Activated CD4-positive, alpha-beta T cell treated with anti-CD3 and anti-CD28 coated beads, Interleukin-2, amount 10 ng/mL, durations not matched to agents 24 days and 14 days (primary cell): Measurements from ENCODE around the gene PLCB1. TPM values are rescaled to one million over a fixed set of nuclear protein-coding genes. Genes with fewer than 3 reads are reported as not detected.
A peak's percentile ranks its signal among the peaks of the same experiment; 100 is the strongest.

ENCODE experiments used
- DNase-seq: peaks from one replicate; pipeline ENCODE4 v3.0.0; 2022
- H3K27ac Mint-ChIP-seq: one replicate; pipeline ENCODE4 v1.8.0; 2022; ENCODE audit warnings: mild to moderate bottlenecking, mixed read lengths
- H3K27me3 Mint-ChIP-seq: one replicate; pipeline ENCODE4 v1.8.0; 2022; ENCODE audit warnings: mixed read lengths
- H3K36me3 Mint-ChIP-seq: one replicate; pipeline ENCODE4 v1.8.0; 2022; ENCODE audit warnings: low read depth, mild to moderate bottlenecking, mixed read lengths
- H3K4me1 Mint-ChIP-seq: one replicate; pipeline ENCODE4 v1.8.0; 2021; ENCODE audit warnings: mixed read lengths
- H3K4me3 Mint-ChIP-seq: one replicate; pipeline ENCODE4 v1.8.0; 2022; ENCODE audit warnings: mild to moderate bottlenecking, moderate library complexity, mixed read lengths
- H3K9me3 Mint-ChIP-seq: one replicate; pipeline ENCODE4 v1.8.0; 2021; ENCODE audit warnings: mixed read lengths
- intact Hi-C: fragments of 100-400 bp; cut with micrococcal nuclease; formaldehyde crosslinking; loops from one replicate; pipeline ENCODE4 v1.15.1; 2023
- total RNA-seq: library from RNA; stranded (reverse); gene quantifications from 2 replicates; pipeline ENCODE4 v1.2.3, GENCODE V29; 2022

Gene PLCB1
- total RNA-seq, 1 donor from 2014 or later = 1.2 TPM

DNA sequence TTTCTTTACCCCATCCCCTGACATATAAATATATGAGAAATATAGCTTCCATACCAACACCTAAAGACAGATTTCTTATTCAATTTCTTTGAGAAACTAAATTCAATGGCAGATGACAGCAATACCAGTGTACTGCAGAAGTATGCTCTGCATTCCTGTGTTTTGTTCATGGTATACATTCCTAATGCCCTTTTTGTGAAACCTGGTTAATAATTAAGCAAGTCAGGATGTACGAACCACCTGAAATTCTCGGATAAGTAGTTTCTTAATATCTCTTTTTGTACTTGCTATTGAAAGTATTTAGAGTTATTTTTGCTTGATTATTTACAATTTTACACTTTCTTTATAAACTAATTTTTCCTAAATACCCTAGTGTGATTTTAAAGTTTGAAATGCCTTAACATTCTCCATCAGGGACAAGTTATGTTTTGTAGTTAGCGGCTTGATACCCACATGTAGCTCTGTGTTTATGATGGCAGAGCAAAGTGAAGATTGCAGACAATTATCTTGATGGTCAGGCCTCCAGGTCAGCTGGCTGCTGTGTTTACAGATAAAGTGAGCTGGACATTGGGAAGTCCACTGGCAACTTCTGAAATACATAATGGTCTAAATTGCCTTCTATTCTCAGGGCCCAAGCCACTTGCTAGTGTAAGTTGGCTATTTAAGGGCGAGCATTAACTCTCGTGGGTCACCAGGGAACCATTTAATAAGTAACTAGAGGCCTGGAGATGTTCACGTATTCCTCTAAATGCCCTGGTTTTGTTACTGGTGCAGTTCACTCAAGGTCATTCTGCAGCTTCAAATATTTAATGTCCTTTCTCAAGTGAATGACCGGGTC lies 58.2 kb downstream of the PLCB1 start:
- intact Hi-C loops = no loop called here
- no peak for DNase-seq
- Mint-ChIP-seq H3K36me3 (no peaks in the 10 kb centered on the region), H3K27ac (no peak overlapping the region), H3K9me3 (peaks cover 10% of the 10 kb centered on the region), H3K4me1 (no peaks in the 10 kb centered on the region), H3K27me3 (peaks cover 4% of the 10 kb centered on the region), H3K4me3 (no peak overlapping the region)

DNA sequence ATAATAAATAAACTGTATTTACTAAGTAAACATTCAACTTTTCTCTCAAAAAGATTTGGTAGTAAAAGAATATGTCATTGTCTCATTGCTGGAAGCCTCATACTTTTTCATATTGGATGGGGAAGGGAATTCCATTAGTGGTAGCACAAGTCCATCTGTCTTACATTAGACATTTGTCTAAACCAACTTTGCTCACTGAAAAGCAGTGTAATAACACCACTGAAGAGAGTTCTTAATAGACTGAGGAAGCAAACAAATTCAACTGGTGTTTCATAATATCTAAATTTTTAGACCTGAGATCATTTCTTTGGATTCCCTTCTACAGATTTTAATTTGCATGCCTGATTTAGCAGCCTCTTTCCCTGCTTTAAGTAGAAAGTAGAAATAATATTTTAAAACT lies 62.7 kb downstream of the PLCB1 start:
- H3K9me3 Mint-ChIP-seq = peaks cover 10% of the 10 kb centered on the region
- H3K27ac Mint-ChIP-seq = no peak overlapping the region
- H3K4me3 Mint-ChIP-seq = no peak overlapping the region
- H3K27me3 Mint-ChIP-seq = peaks cover 2% of the 10 kb centered on the region
- DNase-seq = no peak
- no peaks in the 10 kb centered on the region for H3K36me3 Mint-ChIP-seq
- no peaks in the 10 kb centered on the region for H3K4me1 Mint-ChIP-seq
- intact Hi-C loops = no loop called here

DNA sequence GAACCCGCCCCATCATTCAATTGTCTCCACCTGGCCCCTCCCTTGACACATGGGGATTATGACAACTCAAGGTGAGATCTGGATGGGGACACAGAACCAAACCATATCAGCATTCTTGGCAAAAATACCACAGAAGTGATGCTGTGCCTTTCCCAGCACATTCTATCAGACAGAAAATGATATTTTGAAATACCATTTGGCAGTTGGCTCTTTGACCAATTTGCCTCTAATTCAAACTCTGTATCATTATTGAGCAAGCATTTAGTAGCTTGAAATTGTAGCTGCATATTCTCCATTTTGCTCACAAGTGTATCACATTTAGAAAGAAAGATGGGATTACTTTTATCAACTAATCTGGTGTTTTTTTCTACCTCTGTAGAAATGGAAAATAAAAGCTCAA lies 64.0 kb downstream of the PLCB1 start:
- intact Hi-C loops = no loop called here
- Mint-ChIP-seq H3K4me1 (no peaks in the 10 kb centered on the region), H3K36me3 (no peaks in the 10 kb centered on the region), H3K9me3 (peaks cover 10% of the 10 kb centered on the region), H3K27me3 (peaks cover 2% of the 10 kb centered on the region), H3K4me3 (no peak overlapping the region), H3K27ac (no peak overlapping the region)
- DNase-seq = no peak

DNA sequence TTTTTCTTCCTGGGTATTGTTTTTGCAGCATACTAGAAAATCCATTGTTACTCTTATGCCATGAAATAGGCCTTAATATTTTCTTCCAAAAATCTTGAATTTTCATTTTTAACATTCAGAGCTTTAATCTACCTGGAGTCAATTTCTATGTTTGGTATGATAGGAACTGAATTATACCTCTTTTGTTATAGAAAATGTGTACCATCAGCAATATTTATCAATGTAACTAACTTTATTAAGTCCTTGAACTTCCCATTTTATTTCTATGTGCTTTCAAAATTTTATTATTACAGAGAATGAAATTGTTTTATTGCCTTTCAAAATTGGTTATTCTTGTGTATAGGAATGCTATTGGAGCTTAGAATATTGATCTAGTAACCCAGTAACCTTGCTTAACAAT lies 68.2 kb downstream of the PLCB1 start:
- Mint-ChIP-seq H3K4me1 (no peaks in the 10 kb centered on the region), H3K27ac (no peak overlapping the region), H3K27me3 (peaks cover 4% of the 10 kb centered on the region), H3K4me3 (no peak overlapping the region), H3K9me3 (peaks cover 5% of the 10 kb centered on the region), H3K36me3 (no peaks in the 10 kb centered on the region)
- DNase-seq = no peak
- intact Hi-C loops = no loop called here

DNA sequence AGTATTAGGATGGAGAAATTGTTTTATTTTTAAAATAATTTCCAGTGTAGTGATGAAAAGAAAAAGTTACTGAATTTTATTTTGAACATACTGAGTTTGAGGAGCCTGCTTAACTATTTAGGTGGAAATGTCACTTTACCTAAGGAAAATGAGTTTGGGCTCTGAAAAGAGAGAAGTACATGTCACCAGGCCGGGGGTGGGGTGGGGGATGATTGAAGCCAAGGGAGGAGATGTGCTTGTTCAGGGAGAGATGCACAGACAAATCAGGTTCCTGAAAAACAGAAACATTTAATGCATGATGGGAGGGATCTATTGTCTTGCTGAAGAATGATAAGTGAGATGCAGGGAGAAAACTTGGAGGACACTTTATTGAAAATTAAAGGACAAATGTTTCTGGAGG lies 71.3 kb downstream of the PLCB1 start:
- H3K4me1 Mint-ChIP-seq = no peaks in the 10 kb centered on the region
- intact Hi-C loops = no loop called here
- H3K36me3 Mint-ChIP-seq = no peaks in the 10 kb centered on the region
- H3K4me3 Mint-ChIP-seq = no peak overlapping the region
- no peak for DNase-seq
- no peaks in the 10 kb centered on the region for H3K9me3 Mint-ChIP-seq
- H3K27me3 Mint-ChIP-seq = peaks cover 11% of the 10 kb centered on the region
- H3K27ac Mint-ChIP-seq = no peak overlapping the region

DNA sequence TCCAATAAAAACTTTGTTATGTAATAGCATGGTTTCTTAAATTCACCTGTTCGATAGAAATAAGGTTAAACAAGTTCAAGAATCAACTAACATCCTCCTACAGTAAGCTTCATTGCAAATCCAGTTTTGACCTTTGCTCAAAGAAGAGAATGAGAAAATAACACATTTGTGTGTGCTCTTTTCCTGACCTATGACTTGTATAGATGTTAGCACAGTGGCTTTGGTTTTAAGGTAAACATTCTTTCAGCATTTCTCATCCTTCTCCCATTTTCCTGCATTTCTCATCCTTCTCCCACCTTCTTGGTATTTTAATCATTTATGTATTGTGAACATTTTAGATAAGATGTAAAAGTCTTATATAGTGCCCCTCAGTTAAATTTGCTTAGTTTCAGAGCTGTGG lies 73.9 kb downstream of the PLCB1 start:
- DNase-seq = no peak
- Mint-ChIP-seq H3K9me3 (no peaks in the 10 kb centered on the region), H3K27ac (no peak overlapping the region), H3K4me1 (peaks cover 4% of the 10 kb centered on the region), H3K36me3 (no peaks in the 10 kb centered on the region), H3K4me3 (no peak overlapping the region), H3K27me3 (peaks cover 9% of the 10 kb centered on the region)
- intact Hi-C loops = no loop called here

DNA sequence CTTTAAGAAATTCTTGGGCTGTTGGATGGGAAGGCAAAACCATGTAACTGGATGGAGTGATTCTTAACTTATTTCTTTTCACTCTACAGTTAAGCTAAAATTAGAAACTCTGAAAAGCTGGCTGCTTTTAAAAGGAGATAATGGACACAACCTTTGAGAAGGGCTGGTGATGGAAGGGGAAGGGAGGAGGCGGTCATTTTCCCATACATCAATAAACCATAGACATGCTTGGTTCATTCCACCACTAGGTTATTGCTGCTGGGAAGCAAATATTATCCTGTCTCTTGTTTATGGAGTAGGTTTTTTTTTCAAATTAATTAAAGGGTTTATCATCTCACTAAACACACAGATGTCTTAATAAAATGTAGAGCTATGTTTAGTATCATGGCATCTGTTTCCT lies 76.2 kb downstream of the PLCB1 start:
- H3K27me3 Mint-ChIP-seq = peaks cover 10% of the 10 kb centered on the region
- no peak for DNase-seq
- peaks cover 9% of the 10 kb centered on the region for H3K4me1 Mint-ChIP-seq
- H3K4me3 Mint-ChIP-seq = no peak overlapping the region
- no peak overlapping the region for H3K27ac Mint-ChIP-seq
- intact Hi-C loops = no loop called here
- no peaks in the 10 kb centered on the region for H3K36me3 Mint-ChIP-seq
- H3K9me3 Mint-ChIP-seq = no peaks in the 10 kb centered on the region

DNA sequence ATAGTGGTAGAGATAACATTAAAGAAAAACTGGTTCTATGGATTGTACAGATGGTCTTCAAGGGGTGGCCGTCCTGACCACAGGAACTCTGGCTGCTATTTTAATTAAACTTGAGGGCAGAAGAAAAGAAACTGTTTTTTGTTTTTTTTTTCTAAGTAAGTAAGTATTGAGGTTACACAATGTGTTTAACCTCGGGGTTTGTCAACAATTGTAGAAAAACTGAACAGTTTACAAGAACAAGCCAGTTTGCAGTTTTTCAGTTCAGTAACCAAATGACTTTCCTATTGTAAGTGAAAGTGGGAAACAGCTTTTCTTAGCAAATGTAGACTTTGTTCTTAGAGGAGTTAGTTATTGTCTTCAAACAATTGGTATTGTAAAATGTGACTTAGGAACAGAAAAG lies 77.0 kb downstream of the PLCB1 start:
- Mint-ChIP-seq H3K9me3 (no peaks in the 10 kb centered on the region), H3K36me3 (no peaks in the 10 kb centered on the region), H3K4me3 (no peak overlapping the region), H3K4me1 (peaks cover 18% of the 10 kb centered on the region), H3K27me3 (peaks cover 10% of the 10 kb centered on the region), H3K27ac (no peak overlapping the region)
- DNase-seq = no peak
- intact Hi-C loops = no loop called here

DNA sequence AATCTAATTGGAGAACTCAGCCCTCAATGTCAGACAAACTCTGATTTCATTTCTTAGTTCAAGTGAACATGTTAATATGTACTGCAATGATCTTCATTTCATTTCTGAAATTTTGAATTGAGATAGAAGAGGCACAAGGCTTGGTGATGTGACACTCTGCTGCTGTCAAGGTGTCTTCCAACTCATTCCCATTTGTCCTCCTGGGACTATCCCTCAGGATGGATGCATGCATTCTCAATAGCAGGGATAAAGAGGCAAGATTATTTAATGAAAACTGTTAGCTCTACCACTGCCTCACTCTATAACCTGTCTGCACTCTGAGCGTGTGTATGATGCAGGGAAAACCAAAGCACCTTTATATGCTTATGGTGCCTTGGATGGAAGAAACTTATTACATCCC lies 78.7 kb downstream of the PLCB1 start:
- Mint-ChIP-seq H3K27ac (no peak overlapping the region), H3K9me3 (no peaks in the 10 kb centered on the region), H3K36me3 (no peaks in the 10 kb centered on the region), H3K27me3 (peaks cover 6% of the 10 kb centered on the region), H3K4me3 (no peak overlapping the region), H3K4me1 (peaks cover 29% of the 10 kb centered on the region)
- DNase-seq = no peak
- intact Hi-C loops = loop anchor here (5.0 to 10.0 kb wide), 2 partner anchors 64 to 192 kb away; no protein-coding TSS in a partner anchor

DNA sequence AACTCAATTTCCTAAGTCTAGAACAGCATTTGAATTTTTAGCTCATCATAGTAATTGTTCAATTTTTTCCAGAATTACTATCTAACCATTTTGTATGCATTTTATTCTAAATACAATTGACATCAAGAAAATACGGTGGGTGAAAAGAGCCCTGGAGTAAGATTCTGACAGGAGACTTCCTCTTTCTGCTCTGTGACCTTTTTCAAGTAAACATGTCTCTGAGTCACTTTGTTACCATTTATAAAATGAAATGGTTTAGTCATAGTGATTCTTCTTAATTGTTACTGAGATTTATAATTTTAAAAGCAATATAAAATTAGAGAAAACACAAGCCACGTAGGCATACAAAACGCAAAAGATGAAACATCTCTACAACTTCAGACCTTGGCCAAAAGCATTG lies 80.2 kb downstream of the PLCB1 start:
- peaks cover 43% of the 10 kb centered on the region for H3K4me1 Mint-ChIP-seq

DNA sequence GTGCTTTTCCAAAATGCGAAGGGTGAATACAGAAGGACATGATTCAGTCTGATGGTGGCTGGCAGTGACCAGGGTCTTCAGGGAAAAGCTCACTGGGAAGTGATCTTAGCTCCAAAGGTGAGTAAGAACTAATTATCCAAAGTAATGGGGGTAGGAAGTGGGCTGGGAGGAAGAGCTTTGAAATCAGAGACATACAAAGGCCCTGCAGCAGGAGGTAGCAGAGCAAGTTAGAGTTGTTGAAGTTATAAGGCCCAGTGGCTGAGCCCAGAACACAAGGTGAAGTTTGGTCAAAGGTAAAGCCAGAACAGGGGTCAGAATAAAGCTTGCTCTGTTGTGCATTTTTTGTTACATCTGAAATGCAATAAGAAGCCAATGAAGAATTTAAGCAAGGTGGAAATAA lies 81.2 kb downstream of the PLCB1 start:
- Mint-ChIP-seq H3K9me3 (peaks cover 11% of the 10 kb centered on the region), H3K27ac (peak overlapping the region; percentile 64), H3K4me1 (peaks cover 44% of the 10 kb centered on the region), H3K36me3 (no peaks in the 10 kb centered on the region), H3K4me3 (peak overlapping the region; percentile 77), H3K27me3 (peaks cover 2% of the 10 kb centered on the region)
- intact Hi-C loops = loop anchor here (5.0 to 10.0 kb wide), 2 partner anchors 62 to 189 kb away; no protein-coding TSS in a partner anchor
- no peak for DNase-seq

More for the DNA sequence above, 80.2 kb downstream of the PLCB1 start:
- no peak overlapping the region for H3K4me3 Mint-ChIP-seq
- intact Hi-C loops = loop anchor here (5.0 to 10.0 kb wide), 2 partner anchors 63 to 190 kb away; no protein-coding TSS in a partner anchor
- H3K27ac Mint-ChIP-seq = no peak overlapping the region
- H3K36me3 Mint-ChIP-seq = no peaks in the 10 kb centered on the region
- H3K27me3 Mint-ChIP-seq = peaks cover 4% of the 10 kb centered on the region
- DNase-seq = no peak
- peaks cover 3% of the 10 kb centered on the region for H3K9me3 Mint-ChIP-seq

DNA sequence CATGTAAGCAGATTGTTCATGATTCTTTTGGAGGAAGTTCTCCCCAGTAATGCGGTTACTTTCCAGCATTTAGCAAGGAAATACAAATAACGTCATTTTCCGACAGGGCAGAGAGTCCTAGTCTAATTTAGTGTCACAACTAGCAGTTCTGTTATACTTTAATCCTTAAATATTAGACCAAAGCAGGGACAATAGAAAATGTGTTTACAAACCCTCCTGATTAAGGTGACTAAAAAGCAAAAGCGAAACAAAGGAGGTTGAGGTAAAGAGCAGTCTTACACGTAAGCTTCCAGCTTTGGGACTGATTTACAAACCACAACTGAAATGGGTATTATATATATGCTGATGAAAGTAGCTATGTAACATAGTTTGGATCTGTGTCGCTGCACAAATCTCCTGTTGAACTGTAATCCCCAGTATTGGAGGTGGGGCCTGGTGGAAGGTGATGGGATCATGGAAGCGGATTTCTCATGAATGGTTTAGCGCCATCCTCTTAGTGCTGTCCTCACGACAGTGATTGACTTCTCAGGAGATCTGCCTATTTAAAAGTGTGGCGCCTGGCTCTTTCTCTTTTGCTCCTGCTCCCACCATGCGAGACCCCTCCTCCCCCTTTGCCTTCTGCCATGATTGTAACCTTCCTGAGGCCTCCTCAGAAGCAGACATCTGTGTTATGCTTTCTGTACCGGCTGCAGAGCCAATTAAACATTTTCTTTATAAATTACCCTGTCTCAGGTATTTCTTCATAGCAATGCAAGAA lies 81.9 kb downstream of the PLCB1 start:
- H3K36me3 Mint-ChIP-seq = no peaks in the 10 kb centered on the region
- peak overlapping the region; percentile 77 for H3K4me3 Mint-ChIP-seq
- peak overlapping the region; percentile 64 for H3K27ac Mint-ChIP-seq
- peaks cover 43% of the 10 kb centered on the region for H3K4me1 Mint-ChIP-seq
- peaks cover 11% of the 10 kb centered on the region for H3K9me3 Mint-ChIP-seq
- peaks cover 2% of the 10 kb centered on the region for H3K27me3 Mint-ChIP-seq
- intact Hi-C loops = loop anchor here (1.0 to 10.0 kb wide), 3 partner anchors 58 to 188 kb away; no protein-coding TSS in a partner anchor
- peak; percentile 71 for DNase-seq

DNA sequence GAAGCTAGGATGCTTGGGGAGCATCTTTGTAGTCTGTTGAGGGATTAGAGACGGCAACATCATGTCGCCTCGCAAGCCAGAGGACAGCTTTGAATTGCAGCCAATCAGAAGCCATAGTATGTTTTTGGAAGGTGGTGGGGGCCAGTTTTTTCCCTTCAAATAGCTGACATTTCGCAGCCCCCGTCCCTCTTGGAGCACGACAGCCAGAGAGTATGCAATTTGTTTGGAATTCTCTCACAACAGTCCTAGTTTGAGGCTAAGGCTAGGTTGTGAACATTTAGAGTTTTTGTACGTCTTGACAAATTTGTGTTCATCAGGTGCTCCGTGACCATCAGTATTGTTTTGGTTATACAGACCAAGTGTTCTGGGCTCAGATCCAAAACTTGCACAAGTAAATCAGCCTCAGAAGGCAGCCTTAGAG lies 83.3 kb downstream of the PLCB1 start:
- peaks cover 39% of the 10 kb centered on the region for H3K4me1 Mint-ChIP-seq

More for the DNA sequence above, 83.3 kb downstream of the PLCB1 start:
- H3K27ac Mint-ChIP-seq = no peak overlapping the region
- intact Hi-C loops = loop anchor here (10.0 kb wide), 1 partner anchor 59 kb away; no protein-coding TSS in a partner anchor
- no peaks in the 10 kb centered on the region for H3K36me3 Mint-ChIP-seq
- DNase-seq = no peak
- peaks cover 11% of the 10 kb centered on the region for H3K9me3 Mint-ChIP-seq
- H3K27me3 Mint-ChIP-seq = peaks cover 3% of the 10 kb centered on the region
- no peak overlapping the region for H3K4me3 Mint-ChIP-seq
